HepG2 (cell line): ENCODE measurements around the gene EIF6. TPM values are rescaled to one million over a fixed set of nuclear protein-coding genes. Genes with fewer than 3 reads are reported as not detected.
A peak's percentile ranks its signal among the peaks of the same experiment; 100 is the strongest.

Experiments
- ATF1 ChIP-seq: IDR thresholded peaks from 2 replicates; pipeline ENCODE4 v1.6.1; 2016; ENCODE audit warnings: mild to moderate bottlenecking, control low read depth
- BATF2 ChIP-seq: sonication (generic); formaldehyde crosslinking; IDR thresholded peaks from 2 replicates; pipeline ENCODE4 v1.8.0; 2022; ENCODE audit warnings: mild to moderate bottlenecking, missing genetic modification reagents, moderate library complexity
- BRCA1 ChIP-seq: sonication (generic); formaldehyde crosslinking; IDR thresholded peaks from 2 replicates; pipeline ENCODE4 v1.4.0; 2020; ENCODE audit warnings: missing genetic modification reagents
- CTCF ChIP-seq: sonication (generic); formaldehyde crosslinking; IDR thresholded peaks from 2 replicates; pipeline ENCODE4 v1.5.0; 2020; ENCODE audit warnings: mild to moderate bottlenecking, missing genetic modification reagents, moderate library complexity
- HNRNPL ChIP-seq: fragments of 200-400 bp; formaldehyde crosslinking; IDR thresholded peaks from 2 replicates; pipeline ENCODE4 v1.6.1; 2017; ENCODE audit warnings: mild to moderate bottlenecking, low read depth, low read length
- IRX3 ChIP-seq: sonication (generic); formaldehyde crosslinking; IDR thresholded peaks from 2 replicates; pipeline ENCODE4 v1.8.1; 2023; ENCODE audit warnings: mild to moderate bottlenecking, low read depth, missing genetic modification reagents, borderline replicate concordance
- KMT2A ChIP-seq: sonication (generic); formaldehyde crosslinking; IDR thresholded peaks from 2 replicates; pipeline ENCODE4 v1.4.0; 2020; ENCODE audit warnings: missing genetic modification reagents
- NONO ChIP-seq, 2 experiments: fragments of 450-650 bp in 1 of 2; sonication (generic) in 1 of 2; formaldehyde crosslinking in 1 of 2; IDR thresholded peaks in 1 of 2; conservative IDR thresholded peaks in 1 of 2; 2 replicates each; pipeline versions ENCODE4 v1.6.1 to v1.8.0; 2017 to 2022; ENCODE audit warnings: mild to moderate bottlenecking in 1 of 2, missing genetic modification reagents in 1 of 2, moderate library complexity in 1 of 2
- POLR2AphosphoS5 ChIP-seq: IDR thresholded peaks from 2 replicates; pipeline ENCODE4 v1.6.1; 2012; ENCODE audit warnings: low read depth, low read length
- ZFY ChIP-seq: sonication (generic); formaldehyde crosslinking; IDR thresholded peaks from 2 replicates; pipeline ENCODE4 v1.4.0; 2020; ENCODE audit warnings: missing genetic modification reagents
- ZNF326 ChIP-seq: sonication (generic); formaldehyde crosslinking; IDR thresholded peaks from 2 replicates; pipeline ENCODE4 v1.4.0; 2020; ENCODE audit warnings: missing genetic modification reagents, borderline replicate concordance
- ZNF414 ChIP-seq: sonication (generic); formaldehyde crosslinking; IDR thresholded peaks from 2 replicates; pipeline ENCODE4 v1.5.0; 2020; ENCODE audit warnings: missing genetic modification reagents
- ZSCAN30 ChIP-seq: sonication (generic); formaldehyde crosslinking; IDR thresholded peaks from 2 replicates; pipeline ENCODE4 v1.5.0; 2020; ENCODE audit warnings: mild to moderate bottlenecking, missing genetic modification reagents
- polyA plus RNA-seq, 8 experiments: library from polyadenylated mRNA; depleted of rRNA in 3 of 8; stranded (reverse) in 7 of 8; unstranded in 1 of 8; fragments of >200 nt; fragmentation: Illumina TruSeq in 4 of 8; extraction: Trizol in 4 of 8; gene quantifications; 2 replicates each; pipeline versions ENCODE4 v1.2.1 to v1.2.3, GENCODE V29; 2011 to 2016; ENCODE audit warnings: low read depth in 4 of 8, missing spikeins in 1 of 8, mixed read lengths in 1 of 8; ENCODE audit not compliant: insufficient read depth in 1 of 8
- total RNA-seq, 5 experiments: library from RNA; depleted of rRNA; stranded (reverse); fragments of >200 nt; fragmentation: Illumina TruSeq; extraction: Trizol; gene quantifications; 2 replicates each; pipeline ENCODE4 v1.2.3, GENCODE V29; 2016; ENCODE audit warnings: low read depth in 1 of 5

Gene EIF6
- total and polyA plus RNA-seq, 2 of the 13 experiments (the other 11 are each of a cell fraction or from before 2014, with no cell fraction given) = 462 to 466 TPM

- TF ChIP-seq BATF2 (CRISPR knock-in tag) (0 out of 2 replicates have a peak, but pooled peaks have one; percentile 30), HNRNPL (0 out of 2 replicates have a peak, but pooled peaks have one; percentile 33), ATF1 (no peak), CTCF (CRISPR knock-in tag) (no peak), POLR2AphosphoS5 (peak; percentile 43; the same call in 1 of the 2 replicates), ZFY (CRISPR knock-in tag) (peak; percentile 37; the same call in 1 of the 2 replicates), ZNF326 (CRISPR knock-in tag) (peak; percentile 87; the same call in 1 of the 2 replicates), KMT2A (CRISPR knock-in tag) (no peak), ZSCAN30 (CRISPR knock-in tag) (no peak), IRX3 (no peak), ZNF414 (no peak), NONO (IDR thresholded peaks at IDR 0.05) (no peak), NONO (CRISPR knock-in tag; conservative IDR thresholded peaks at IDR 0.05) (peak; percentile 41; the same call in 1 of the 2 replicates), BRCA1 (CRISPR knock-in tag) (no peak)
- TF ChIP-seq, all 625 proteins: peak for 24
Observed at GRCh38 chr20:35274172-35275092, 10.1 kb downstream of the EIF6 start (continued).
